ENCODE measurements around the gene ZPR1. TPM values are rescaled to one million over a fixed set of nuclear protein-coding genes. Genes with fewer than 3 reads are reported as not detected.

The ZPR1 gene
- total and polyA plus RNA-seq, 10 donors: 16.2 to 47.6 (median 23.4) TPM

DNA sequence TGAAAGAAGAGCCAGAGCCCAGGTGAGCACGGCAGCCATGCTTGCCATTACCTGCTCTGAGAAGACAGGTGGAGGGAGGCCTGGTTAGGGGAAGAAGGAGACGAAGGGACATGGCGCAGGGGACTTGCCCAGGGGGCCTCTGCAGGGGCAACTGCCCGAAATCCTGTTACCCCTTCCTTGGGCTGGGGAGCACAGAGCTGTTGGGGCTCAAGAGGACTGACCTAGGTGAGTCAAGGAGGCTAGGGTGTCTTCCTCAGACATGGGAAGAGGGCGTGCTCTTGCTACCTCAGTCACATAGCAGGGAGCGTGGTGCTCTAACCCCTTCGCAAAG lies 4.0 kb upstream of the ZPR1 start, which contains the start of gene APOA5:
APOA5 (minus strand) TSS at position 67 of the 331 bp plus-strand sequence; CDS start at position 48, 19 bp downstream.
- 85 to 97% (median 88%) methylated on average over 7 of the region's 7 CpGs for WGBS, 5 donors
- no peak within 1 kb of the TSS for H3K27ac ChIP-seq
- H3K27me3 ChIP-seq (replicated peaks in 1 of 7): peaks cover 0 to 19% (median 0%) of the 10 kb centered on the region in 7 donors
- H3K36me3 ChIP-seq: peaks cover 0 to under 1% (median 0%) of the 10 kb centered on the region in 6 donors
- intact Hi-C loops (cut with DNase I; ENCODE audit: low total_unique reads): loop anchor here (2.0 kb wide), 1 partner anchor 315 kb away; no protein-coding TSS in a partner anchor
- no peak for DNase-seq
- H3K9me3 ChIP-seq: no peaks in the 10 kb centered on the region
- peak within 1 kb of the TSS in 1 of 8 donors; percentile 46 for H3K4me3 ChIP-seq
- TF ChIP-seq POLR2AphosphoS5 (IDR thresholded peaks at IDR 0.05): no peak
- no peak for TF ChIP-seq POLR2A (IDR thresholded peaks at IDR 0.05)
- TF ChIP-seq CTCF (IDR thresholded peaks at IDR 0.05 in 8 of 11, conservative IDR thresholded peaks at IDR 0.05 in 3 of 11): no peak
- H3K4me1 ChIP-seq: peaks cover 5 to 33% (median 27%) of the 10 kb centered on the region in 6 donors

DNA sequence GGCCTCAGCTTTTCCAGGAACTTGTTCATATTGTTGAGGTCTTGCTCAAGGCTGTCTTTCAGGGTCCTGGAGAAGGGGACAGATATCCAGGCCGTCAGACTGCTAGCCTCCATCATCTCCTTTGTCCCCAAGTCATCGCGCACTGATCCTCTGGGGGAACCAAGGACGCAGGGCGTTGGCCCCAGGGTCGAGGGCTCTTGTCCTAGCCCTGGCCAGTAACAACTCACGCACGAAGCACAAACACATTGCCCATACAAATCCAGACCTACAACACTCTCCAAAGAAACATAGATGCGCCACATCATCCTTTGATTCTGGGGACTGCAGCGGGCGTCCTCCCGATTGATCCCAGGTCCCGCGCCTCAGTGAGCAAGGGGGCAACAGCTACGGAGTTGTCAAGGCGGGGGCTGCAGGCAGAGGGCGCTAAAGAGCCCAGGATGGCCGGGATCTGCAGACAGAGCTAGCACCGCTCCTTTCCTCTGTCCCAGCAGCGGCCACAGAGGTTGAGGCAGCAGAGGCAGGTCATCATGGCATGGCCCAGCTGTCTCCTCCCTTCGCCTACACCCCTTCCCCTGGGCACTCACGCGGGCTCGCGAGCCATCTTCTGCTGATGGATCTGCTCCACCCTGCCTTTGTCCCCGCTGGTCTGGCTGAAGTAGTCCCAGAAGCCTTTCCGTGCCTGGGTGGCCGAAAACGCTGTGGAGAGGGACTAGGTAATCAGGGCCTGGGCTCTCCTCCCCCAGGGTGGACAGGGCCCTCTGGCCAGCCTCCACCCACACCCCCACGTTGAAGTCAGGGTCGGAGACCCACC lies 3.4 kb upstream of the ZPR1 start:
- 25 to 31% (median 29%) methylated on average over 21 to 31 of the region's 31 CpGs for WGBS, 5 donors
- Histone ChIP-seq H3K4me3 (peak overlapping the region in 1 of 8 donors; percentile 46), H3K27ac (no peak overlapping the region), H3K36me3 (peaks cover 0 to 6% (median 3%) of the 10 kb centered on the region in 6 donors), H3K27me3 (replicated peaks in 1 of 7) (peaks cover 0 to 19% (median 0%) of the 10 kb centered on the region in 7 donors), H3K4me1 (peaks cover 11 to 38% (median 32%) of the 10 kb centered on the region in 6 donors), H3K9me3 (no peaks in the 10 kb centered on the region)
- intact Hi-C loops (cut with DNase I; ENCODE audit: low total_unique reads): loop anchor here (2.0 kb wide), 1 partner anchor 316 kb away; no protein-coding TSS in a partner anchor
- TF ChIP-seq POLR2A (IDR thresholded peaks at IDR 0.05) (no peak), CTCF (IDR thresholded peaks at IDR 0.05 in 8 of 11, conservative IDR thresholded peaks at IDR 0.05 in 3 of 11) (peak; percentile 59 to 95 (median 91)), POLR2AphosphoS5 (IDR thresholded peaks at IDR 0.05) (peak in 2 of 3 donors; percentile 43 to 48)
- DNase-seq: peak; percentile 92

- peaks cover 14 to 47% (median 35%) of the 10 kb centered on the region in 6 donors for H3K4me1 ChIP-seq
- H3K9me3 ChIP-seq: no peaks in the 10 kb centered on the region
- 87 to 93% (median 87%) methylated on average over 28 to 53 of the region's 53 CpGs for WGBS, 5 donors
- H3K27me3 ChIP-seq (replicated peaks in 1 of 7): peaks cover 0 to 19% (median 0%) of the 10 kb centered on the region in 7 donors
- H3K27ac ChIP-seq: no peak overlapping the region
- DNase-seq: peak; percentile 80
- no peak overlapping the region for H3K4me3 ChIP-seq
- TF ChIP-seq CTCF (IDR thresholded peaks at IDR 0.05 in 8 of 11, conservative IDR thresholded peaks at IDR 0.05 in 3 of 11) (no peak), POLR2A (IDR thresholded peaks at IDR 0.05) (no peak), POLR2AphosphoS5 (IDR thresholded peaks at IDR 0.05) (no peak)
- intact Hi-C loops (cut with DNase I; ENCODE audit: low total_unique reads): loop anchor here (2.0 kb wide), 1 partner anchor 316 kb away; no protein-coding TSS in a partner anchor
- H3K36me3 ChIP-seq: peaks cover 0 to 15% (median 9%) of the 10 kb centered on the region in 6 donors
Measured at GRCh38 chr11:116790167-116791001, 2.6 kb upstream of the ZPR1 start.

Data from spleen (tissue), 11 donors.